ENCODE results near the gene AUP1.

AUP1 gene

DNA sequence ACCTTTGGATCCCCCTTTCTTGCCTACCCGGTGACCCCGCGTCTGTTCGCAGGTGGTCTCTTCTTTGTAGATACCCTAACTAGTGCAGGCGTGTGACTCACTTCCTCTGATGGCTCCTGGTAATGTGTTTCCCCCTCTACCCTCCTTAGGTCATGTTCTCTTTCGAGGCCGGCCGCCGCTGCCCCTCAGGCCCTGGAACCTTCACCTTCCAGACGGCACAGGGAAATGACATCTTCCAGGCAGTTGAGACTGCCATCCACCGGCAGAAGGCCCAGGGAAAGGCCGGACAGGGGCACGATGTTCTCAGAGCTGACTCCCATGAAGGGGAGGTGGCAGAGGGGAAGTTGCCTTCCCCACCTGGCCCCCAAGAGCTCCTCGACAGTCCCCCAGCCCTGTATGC lies 26.7 kb upstream of the AUP1 start:
- no peak for DNase-seq

GRCh38 chr2:74555610-74556103 lies 26.2 kb upstream of the AUP1 start:
- no peak for DNase-seq

GRCh38 chr2:74554820-74555531 lies 25.5 kb upstream of the AUP1 start:
- DNase-seq: no peak

GRCh38 chr2:74553892-74554819 lies 24.6 kb upstream of the AUP1 start, which contains the start of the genes DOK1 and LOXL3:
DOK1 (plus strand) TSS chr2:74554720; CDS start chr2:74554755, 35 bp downstream.
LOXL3 (minus strand) TSS chr2:74553942; CDS start chr2:74552634, 1,308 bp downstream.
- DNase-seq: peak; percentile 43

DNA sequence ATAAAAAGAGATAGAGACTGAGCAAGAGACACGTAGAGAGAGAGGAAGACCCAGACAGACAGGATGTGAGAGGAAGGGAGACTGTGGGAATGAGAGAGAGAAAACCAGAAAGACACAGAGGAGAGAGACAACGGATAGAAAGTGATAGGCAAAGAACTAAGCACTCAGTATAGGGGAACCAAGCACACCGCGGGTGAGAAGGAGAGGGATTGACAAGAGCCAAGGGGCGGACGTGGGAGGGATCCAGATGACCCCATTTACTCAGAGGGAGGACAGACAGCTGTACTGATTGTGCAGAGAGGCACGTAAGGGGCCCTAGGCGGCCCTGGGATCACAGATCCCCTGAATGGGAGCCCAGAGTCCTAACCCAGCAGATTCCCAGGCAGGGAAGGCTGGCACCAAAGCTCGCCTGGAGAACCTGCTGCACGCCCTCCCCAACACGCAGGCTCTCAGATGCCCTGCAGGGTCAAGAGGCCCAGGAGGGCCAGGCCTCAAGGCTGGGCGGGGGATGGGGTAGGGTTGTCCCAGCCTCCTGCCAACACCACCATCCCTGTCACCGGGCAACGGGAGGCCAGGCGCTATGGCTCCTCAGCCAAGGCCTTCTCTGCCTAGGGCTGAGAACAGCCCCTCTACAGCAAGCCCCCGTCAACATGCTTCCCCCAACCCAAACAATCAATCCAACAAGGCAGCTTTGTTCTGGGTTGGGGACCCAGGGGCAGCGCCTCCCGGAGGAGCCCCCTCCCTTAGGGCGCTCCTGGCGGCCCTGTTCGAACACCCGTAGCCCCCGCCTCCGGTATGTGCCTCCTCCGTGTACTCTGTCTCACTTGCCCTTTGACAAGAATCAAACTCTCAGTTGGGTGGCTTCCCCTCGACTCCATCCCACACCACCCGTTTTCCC lies 23.7 kb upstream of the AUP1 start:
- no peak for DNase-seq

DNA sequence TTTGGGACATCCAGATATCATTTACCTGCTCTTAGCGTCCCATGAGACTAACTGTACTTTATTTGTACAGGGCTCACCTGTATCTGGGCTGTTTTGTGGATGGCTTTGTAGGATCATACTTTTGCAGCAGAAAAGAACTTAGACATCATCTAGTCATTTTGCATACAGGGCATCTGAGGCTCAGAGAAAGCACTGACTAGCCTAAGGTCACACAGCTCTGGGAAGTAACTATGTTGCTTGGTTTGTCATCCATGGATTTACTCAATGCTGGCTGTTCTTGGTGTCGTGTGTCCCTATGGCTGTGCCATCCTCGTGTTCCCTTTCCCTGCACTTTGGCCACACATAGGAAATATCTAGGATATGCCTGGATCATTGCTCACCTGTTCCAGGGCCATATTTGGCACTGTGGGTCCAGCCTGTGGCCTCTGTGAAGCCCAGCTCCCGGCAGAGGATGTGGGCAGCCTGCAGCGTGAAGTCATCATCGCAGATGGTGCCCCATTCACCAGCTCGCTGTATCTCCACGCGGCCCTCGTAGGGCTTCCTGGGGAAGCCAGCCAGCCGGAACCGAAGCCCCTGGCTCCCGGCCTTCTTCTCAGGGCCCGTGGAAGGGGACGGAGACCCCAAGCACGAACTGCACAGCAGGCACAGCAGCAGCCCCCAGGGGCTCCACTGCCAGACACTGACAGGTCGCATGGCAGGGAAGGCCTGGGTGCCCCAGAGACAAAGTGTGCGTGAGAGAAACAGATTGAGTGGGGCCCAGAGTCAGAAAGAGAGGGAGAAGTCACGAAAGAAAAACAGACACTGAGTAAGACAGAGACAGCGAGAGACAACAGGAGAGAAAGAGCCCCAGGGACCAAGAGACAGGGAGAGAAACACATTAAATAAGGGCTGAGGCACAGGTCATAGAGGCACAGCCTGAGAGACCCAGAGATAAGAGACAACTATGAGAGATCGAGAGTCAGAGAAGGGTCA lies 22.7 kb upstream of the AUP1 start:
- no peak for DNase-seq

DNA sequence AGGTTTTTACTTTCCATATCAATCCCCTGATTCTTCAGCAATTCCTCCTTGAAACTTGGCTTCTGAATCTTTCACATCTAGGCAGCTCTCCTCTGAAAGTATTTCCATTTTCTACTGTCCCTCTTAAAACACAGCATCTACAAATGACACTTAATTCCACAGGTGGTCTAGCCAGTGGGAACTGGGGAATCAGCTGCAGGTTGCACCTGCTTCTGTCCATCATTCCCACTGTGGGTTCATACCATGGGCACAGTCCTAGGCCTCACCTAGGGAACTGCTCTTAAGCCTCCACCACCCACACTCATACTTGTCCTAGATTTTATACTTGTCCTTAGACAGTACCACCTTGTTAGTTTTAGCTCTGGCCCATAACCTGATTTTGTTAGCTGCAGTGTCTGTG lies 22.0 kb upstream of the AUP1 start:
- DNase-seq: no peak

DNA sequence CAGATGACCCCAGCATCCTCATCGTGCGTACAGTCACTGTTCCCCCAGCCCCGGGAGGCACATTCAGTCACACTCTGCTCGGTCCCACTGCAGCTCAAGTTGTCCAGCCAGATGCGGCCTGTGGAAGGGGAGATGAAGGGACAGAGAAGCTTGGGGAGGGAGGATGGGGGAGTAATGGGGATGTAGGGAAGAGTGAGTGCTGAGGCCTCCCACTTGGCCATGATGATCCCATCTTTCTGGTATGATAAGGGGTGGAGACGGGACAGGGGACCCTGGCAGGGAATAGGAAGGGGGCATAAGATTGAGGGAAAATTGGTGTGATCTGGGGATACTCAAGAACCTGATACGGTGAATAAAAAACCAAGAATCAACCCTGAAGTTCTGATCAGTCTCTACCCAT lies 20.7 kb upstream of the AUP1 start:
- no peak for DNase-seq

- DNase-seq: peak; percentile 35
Observed at GRCh38 chr2:74548900-74549826, 19.7 kb upstream of the AUP1 start.

DNA sequence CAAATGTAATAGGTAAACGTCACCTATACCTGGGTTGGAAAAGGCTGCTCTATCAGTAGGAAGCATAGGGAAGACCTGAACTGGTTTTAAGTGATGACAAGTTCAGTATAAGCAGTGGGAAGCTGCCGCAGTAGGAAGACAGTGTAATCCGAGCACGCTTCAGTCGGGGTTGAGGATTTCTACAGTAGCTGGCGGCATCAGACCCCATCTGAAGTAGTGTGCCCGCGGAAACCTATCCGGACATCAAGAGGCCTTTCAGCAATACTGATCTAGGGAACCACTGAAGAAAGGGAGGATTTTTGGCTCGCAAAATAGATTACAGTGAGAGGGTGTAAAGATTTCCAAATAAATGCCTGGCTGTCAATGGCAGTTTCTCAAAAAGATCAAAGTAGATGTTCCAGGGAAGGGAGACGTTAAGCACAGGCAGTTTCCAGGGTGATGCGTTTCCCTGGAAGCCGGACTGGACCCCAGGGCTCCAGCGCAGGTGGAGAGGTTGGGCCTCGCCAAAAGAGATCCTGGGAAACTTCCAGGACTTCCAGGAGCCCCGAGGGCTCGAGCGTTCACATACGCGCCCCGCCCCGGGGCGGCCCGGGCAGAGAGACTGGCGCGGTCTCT lies 18.9 kb upstream of the AUP1 start:
- DNase-seq: no peak

GRCh38 chr2:74546004-74546403 lies 16.5 kb upstream of the AUP1 start:
- DNase-seq: no peak

- no peak for DNase-seq
Observed at GRCh38 chr2:74544634-74545033, 15.1 kb upstream of the AUP1 start.

GRCh38 chr2:74542978-74543377 lies 13.5 kb upstream of the AUP1 start:
- no peak for DNase-seq

DNA sequence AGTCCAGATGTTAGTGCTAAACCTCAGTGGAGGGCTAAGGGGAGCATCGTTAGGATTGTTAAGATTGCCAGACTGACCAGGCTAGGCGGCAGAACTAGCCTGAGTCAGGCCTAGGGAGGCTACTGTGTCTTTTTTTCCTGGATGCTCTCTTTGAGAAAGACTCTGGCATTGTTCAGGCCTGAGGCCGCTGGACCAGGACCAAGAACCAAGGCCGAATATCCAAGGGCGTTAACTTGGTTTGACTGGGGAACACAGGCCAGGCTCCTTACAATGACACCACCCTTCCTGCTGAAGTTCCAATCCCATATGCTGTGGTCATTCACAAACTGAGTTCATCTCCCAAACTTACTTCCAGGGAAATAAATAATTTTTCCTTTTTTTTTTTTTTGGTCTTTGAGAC lies 10.8 kb upstream of the AUP1 start:
- no peak for DNase-seq

DNA sequence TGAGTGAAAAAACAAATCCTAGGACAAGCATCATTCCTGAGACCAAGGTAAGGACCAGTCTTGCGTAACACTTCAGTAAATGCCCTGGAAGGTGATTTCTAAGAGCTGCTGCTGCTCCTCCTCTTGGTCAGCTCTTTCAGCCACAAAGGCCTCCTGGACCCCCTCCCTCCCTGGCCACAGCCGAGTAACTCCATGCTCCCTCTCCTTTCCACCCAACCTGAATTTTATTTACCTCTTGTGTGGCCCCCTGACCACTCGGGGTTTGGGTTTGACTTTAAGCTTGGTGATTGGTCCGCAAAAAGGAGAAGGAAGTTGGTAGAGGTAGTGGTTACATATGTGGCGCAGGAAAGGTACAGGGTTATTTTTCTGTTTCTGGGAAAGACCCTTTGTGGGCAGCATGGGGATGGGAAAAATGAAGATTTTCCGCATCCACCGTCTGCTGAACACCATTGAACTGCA lies 9.4 kb upstream of the AUP1 start:
- no peak for DNase-seq

DNA sequence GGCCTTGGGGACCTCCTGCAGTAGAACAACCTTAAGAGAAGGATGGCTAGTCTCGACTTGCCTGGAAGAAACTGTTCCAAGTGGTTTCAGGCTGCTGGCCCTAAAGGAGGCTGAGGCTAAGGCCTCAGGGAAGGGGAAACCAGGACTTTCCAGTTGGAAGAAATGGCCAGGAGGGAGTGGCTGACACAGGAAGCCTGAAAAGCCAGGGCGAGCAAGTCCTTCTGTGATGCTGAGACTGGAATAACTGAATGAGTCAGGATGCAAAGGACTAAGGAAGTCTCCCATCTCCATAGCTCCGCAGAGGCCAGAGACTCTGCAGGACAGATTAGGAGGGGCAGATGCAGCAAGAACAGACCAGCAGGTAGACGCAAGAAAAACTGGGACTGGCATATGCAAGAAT lies 7.6 kb upstream of the AUP1 start:
- DNase-seq: no peak

GRCh38 chr2:74536166-74536950 lies 6.9 kb upstream of the AUP1 start:
- no peak for DNase-seq

GRCh38 chr2:74535440-74535965 lies 6.0 kb upstream of the AUP1 start:
- no peak for DNase-seq

DNA sequence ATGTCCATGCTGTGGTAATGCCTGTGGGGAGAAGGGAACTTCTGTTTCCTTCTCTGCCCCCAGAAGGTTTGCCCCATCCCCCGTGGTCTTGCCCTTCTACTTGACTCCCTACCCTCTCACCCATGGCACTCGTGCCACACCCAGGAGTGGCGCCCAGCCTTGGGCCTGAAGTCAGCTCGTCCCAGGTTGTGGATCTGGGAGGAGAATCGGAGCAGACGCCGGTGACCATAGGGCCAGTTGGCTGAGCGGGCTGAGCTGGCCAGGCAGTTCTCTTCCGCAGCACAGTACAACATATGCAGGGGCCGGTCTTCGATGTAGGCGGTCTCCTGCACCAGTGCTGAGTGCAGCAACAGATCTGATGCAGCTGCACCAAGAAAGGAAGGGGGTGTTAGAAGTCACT lies 4.9 kb upstream of the AUP1 start:
- DNase-seq: no peak

Data from NCI-H1092 (cell line).